ENCODE results near the gene FAM228B. TPM values are rescaled to one million over a fixed set of nuclear protein-coding genes. Genes with fewer than 3 reads are reported as not detected.

Gene FAM228B
- total RNA-seq, 2 experiments from 2014 or later, result 21.6 to 24.2 TPM

- TF ChIP-seq, protein P1, sequence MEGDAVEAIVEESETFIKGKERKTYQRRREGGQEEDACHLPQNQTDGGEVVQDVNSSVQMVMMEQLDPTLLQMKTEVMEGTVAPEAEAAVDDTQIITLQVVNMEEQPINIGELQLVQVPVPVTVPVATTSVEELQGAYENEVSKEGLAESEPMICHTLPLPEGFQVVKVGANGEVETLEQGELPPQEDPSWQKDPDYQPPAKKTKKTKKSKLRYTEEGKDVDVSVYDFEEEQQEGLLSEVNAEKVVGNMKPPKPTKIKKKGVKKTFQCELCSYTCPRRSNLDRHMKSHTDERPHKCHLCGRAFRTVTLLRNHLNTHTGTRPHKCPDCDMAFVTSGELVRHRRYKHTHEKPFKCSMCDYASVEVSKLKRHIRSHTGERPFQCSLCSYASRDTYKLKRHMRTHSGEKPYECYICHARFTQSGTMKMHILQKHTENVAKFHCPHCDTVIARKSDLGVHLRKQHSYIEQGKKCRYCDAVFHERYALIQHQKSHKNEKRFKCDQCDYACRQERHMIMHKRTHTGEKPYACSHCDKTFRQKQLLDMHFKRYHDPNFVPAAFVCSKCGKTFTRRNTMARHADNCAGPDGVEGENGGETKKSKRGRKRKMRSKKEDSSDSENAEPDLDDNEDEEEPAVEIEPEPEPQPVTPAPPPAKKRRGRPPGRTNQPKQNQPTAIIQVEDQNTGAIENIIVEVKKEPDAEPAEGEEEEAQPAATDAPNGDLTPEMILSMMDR (IDR thresholded peaks at IDR 0.05), result no peak
- no peak for ATAC-seq (ENCODE audit: poor library complexity)
- intact Hi-C loops (cut with DNase I, micrococcal nuclease), result no loop called here
- Histone ChIP-seq H3K4me1 (ENCODE audit: insufficient read depth, low read length) (no peaks in the 10 kb centered on the region), H3K27ac (ENCODE audit: low read depth in 1 of 2, low read length in 2 of 2) (no peak overlapping the region), H3K9me3 (ENCODE audit: control insufficient read depth in 1 of 2, insufficient read depth in 1 of 2, low read length in 2 of 2) (peaks cover 0 to 12% of the 10 kb centered on the region in 2 experiments), H3K36me3 (ENCODE audit: insufficient read depth, low read length) (no peaks in the 10 kb centered on the region), H3K4me3 (ENCODE audit: low read length) (no peak overlapping the region), H3K27me3 (ENCODE audit: control insufficient read depth in 1 of 2, insufficient read depth in 2 of 2, low read length in 2 of 2) (no peaks in the 10 kb centered on the region)
- ChIA-PET CTCF (no interaction called here), POLR2A (interaction anchor here (0.6 to 0.7 kb wide), 2 partner anchors 12 to 865 kb away, joined by 3 read pairs; partner anchors contain the start of gene EFR3B)
- Mint-ChIP-seq H3K4me1 (ENCODE audit: low read depth) (no peaks in the 10 kb centered on the region), H3K4me3 (no peak overlapping the region), H3K27ac (no peak overlapping the region), H3K36me3 (ENCODE audit: low read depth) (no peaks in the 10 kb centered on the region), H3K27me3 (no peaks in the 10 kb centered on the region), H3K9me3 (no peaks in the 10 kb centered on the region)
- no peak for DNase-seq
Observed at GRCh38 chr2:24176326-24176725, 53.1 kb downstream of the FAM228B start.

- TF ChIP-seq, protein P1 (IDR thresholded peaks at IDR 0.05), result no peak
- Histone ChIP-seq H3K4me3 (ENCODE audit: low read length) (no peak overlapping the region), H3K4me1 (ENCODE audit: insufficient read depth, low read length) (no peaks in the 10 kb centered on the region), H3K9me3 (ENCODE audit: control insufficient read depth in 1 of 2, insufficient read depth in 1 of 2, low read length in 2 of 2) (peaks cover 0 to 9% of the 10 kb centered on the region in 2 experiments), H3K27me3 (ENCODE audit: control insufficient read depth in 1 of 2, insufficient read depth in 2 of 2, low read length in 2 of 2) (no peaks in the 10 kb centered on the region), H3K36me3 (ENCODE audit: insufficient read depth, low read length) (no peaks in the 10 kb centered on the region), H3K27ac (ENCODE audit: low read depth in 1 of 2, low read length in 2 of 2) (no peak overlapping the region)
- H3K9me3 Mint-ChIP-seq, result no peaks in the 10 kb centered on the region
- DNase-seq, result no peak
- POLR2A ChIA-PET, result no interaction called here
- intact Hi-C loops (cut with DNase I, micrococcal nuclease), result no loop called here
- H3K4me3 Mint-ChIP-seq, result no peak overlapping the region
- no peak for ATAC-seq (ENCODE audit: poor library complexity)
- no peaks in the 10 kb centered on the region for H3K27me3 Mint-ChIP-seq
- no peaks in the 10 kb centered on the region for H3K4me1 Mint-ChIP-seq (ENCODE audit: low read depth)
- CTCF ChIA-PET, result no interaction called here
- no peak overlapping the region for H3K27ac Mint-ChIP-seq
- H3K36me3 Mint-ChIP-seq (ENCODE audit: low read depth), result no peaks in the 10 kb centered on the region
Observed at GRCh38 chr2:24179683-24180082, 56.4 kb downstream of the FAM228B start.

- intact Hi-C loops (cut with DNase I, micrococcal nuclease), result no loop called here
- Mint-ChIP-seq H3K4me1 (ENCODE audit: low read depth) (no peaks in the 10 kb centered on the region), H3K9me3 (peaks cover under 1% of the 10 kb centered on the region), H3K27ac (no peak overlapping the region), H3K27me3 (no peaks in the 10 kb centered on the region), H3K36me3 (ENCODE audit: low read depth) (no peaks in the 10 kb centered on the region), H3K4me3 (no peak overlapping the region)
- Histone ChIP-seq H3K9me3 (ENCODE audit: control insufficient read depth in 1 of 2, insufficient read depth in 1 of 2, low read length in 2 of 2) (no peaks in the 10 kb centered on the region), H3K27ac (ENCODE audit: low read depth in 1 of 2, low read length in 2 of 2) (no peak overlapping the region), H3K27me3 (ENCODE audit: control insufficient read depth in 1 of 2, insufficient read depth in 2 of 2, low read length in 2 of 2) (no peaks in the 10 kb centered on the region), H3K4me1 (ENCODE audit: insufficient read depth, low read length) (no peaks in the 10 kb centered on the region), H3K4me3 (ENCODE audit: low read length) (no peak overlapping the region), H3K36me3 (ENCODE audit: insufficient read depth, low read length) (no peaks in the 10 kb centered on the region)
- TF ChIP-seq, protein P1 (IDR thresholded peaks at IDR 0.05), result no peak
- ChIA-PET CTCF (no interaction called here), POLR2A (no interaction called here)
- ATAC-seq (ENCODE audit: poor library complexity) (no peak), DNase-seq (no peak)
Observed at GRCh38 chr2:24181849-24182248, 58.6 kb downstream of the FAM228B start.
